Naive thymus-derived CD4-positive, alpha-beta T cell (primary cell): Measurements from ENCODE around the gene SBNO1. TPM values are rescaled to one million over a fixed set of nuclear protein-coding genes. Genes with fewer than 3 reads are reported as not detected.

Source experiments
- ATAC-seq: fragments of 150-1000 bp; cut with Tn5 transposase; 2 replicates; pipeline ENCODE4 v1.10.0; 2021; ENCODE audit warnings: mild to moderate bottlenecking, moderate library complexity
- CTCF ChIA-PET: fragments of 350-600 bp; sonication (Branson Sonifier 250); formaldehyde crosslinking; loops from one replicate; lab custom pipeline; 2021; ENCODE audit warnings: antibody characterized with exemption; lab: Charles Lee
- POLR2A ChIA-PET: fragments of 350-600 bp; sonication (Branson Sonifier 250); formaldehyde crosslinking; loops from one replicate; lab custom pipeline; 2021; ENCODE audit warnings: antibody characterized with exemption, inconsistent platforms; lab: Charles Lee
- DNase-seq, 9 donors: peaks; one replicate each; pipeline versions ENCODE4 v3.0.0 to v3.0.0-alpha.2; 2020 to 2022; ENCODE audit warnings: mixed read lengths in 1 of 9
- H3K27ac ChIP-seq: one replicate; pipeline ENCODE4 v1.7.0; 2013; ENCODE audit warnings: mild to moderate bottlenecking, low read depth, low read length, moderate library complexity
- H3K27me3 ChIP-seq, 2 donors: one replicate each; pipeline ENCODE4 v1.7.0; 2013; ENCODE audit warnings: low read length in 2 of 2, mild to moderate bottlenecking in 2 of 2, moderate library complexity in 2 of 2; ENCODE audit not compliant: control insufficient read depth in 2 of 2, insufficient read depth in 2 of 2
- H3K36me3 ChIP-seq, 3 experiments: 1 replicate in 2 of 3; 2 replicates in 1 of 3; pipeline ENCODE4 v1.7.0; 2013; ENCODE audit warnings: low read length in 3 of 3, mild to moderate bottlenecking in 3 of 3, moderate library complexity in 1 of 3; ENCODE audit not compliant: insufficient read depth in 3 of 3, control insufficient read depth in 2 of 3
- H3K4me1 ChIP-seq, 2 donors: one replicate each; pipeline ENCODE4 v1.7.0; 2013; ENCODE audit warnings: low read length in 2 of 2, mild to moderate bottlenecking in 2 of 2, moderate library complexity in 1 of 2; ENCODE audit not compliant: control insufficient read depth in 2 of 2, insufficient read depth in 2 of 2
- H3K4me3 ChIP-seq: 2 replicates; pipeline ENCODE4 v1.7.0; 2013; ENCODE audit warnings: mild to moderate bottlenecking, low read length
- H3K9me3 ChIP-seq, 3 experiments: 1 replicate in 2 of 3; 2 replicates in 1 of 3; pipeline ENCODE4 v1.7.0; 2013; ENCODE audit warnings: low read length in 3 of 3; ENCODE audit not compliant: control insufficient read depth in 2 of 3
- H3K27ac Mint-ChIP-seq, 9 donors: one replicate each; pipeline ENCODE4 v1.8.0; 2020 to 2022; ENCODE audit warnings: mixed read lengths in 9 of 9, mild to moderate bottlenecking in 8 of 9, moderate library complexity in 5 of 9, inconsistent platforms in 2 of 9
- H3K27me3 Mint-ChIP-seq, 5 donors: one replicate each; pipeline ENCODE4 v1.8.0; 2021 to 2022; ENCODE audit warnings: mixed read lengths in 5 of 5, mild to moderate bottlenecking in 1 of 5
- H3K36me3 Mint-ChIP-seq, 5 donors: one replicate each; pipeline ENCODE4 v1.8.0; 2020 to 2022; ENCODE audit warnings: mixed read lengths in 5 of 5, mild to moderate bottlenecking in 3 of 5, inconsistent platforms in 1 of 5
- H3K4me1 Mint-ChIP-seq, 7 donors: one replicate each; pipeline ENCODE4 v1.8.0; 2020 to 2022; ENCODE audit warnings: mixed read lengths in 7 of 7, mild to moderate bottlenecking in 3 of 7, inconsistent platforms in 1 of 7
- H3K4me3 Mint-ChIP-seq, 10 donors: one replicate each; pipeline ENCODE4 v1.8.0; 2020 to 2022; ENCODE audit warnings: mild to moderate bottlenecking in 10 of 10, mixed read lengths in 10 of 10, moderate library complexity in 6 of 10, inconsistent platforms in 2 of 10
- H3K9me3 Mint-ChIP-seq, 11 donors: one replicate each; pipeline ENCODE4 v1.8.0; 2020 to 2022; ENCODE audit warnings: mixed read lengths in 11 of 11, mild to moderate bottlenecking in 4 of 11, inconsistent platforms in 1 of 11, moderate library complexity in 1 of 11
- intact Hi-C, 2 donors: fragments of 100-400 bp; cut with micrococcal nuclease; formaldehyde crosslinking; loops; one replicate each; pipeline ENCODE4 v1.15.1; 2023
- polyA plus RNA-seq, 2 donors: library from polyadenylated mRNA; unstranded; fragments of 300-500 nt; fragmentation: Illumina TruSeq; gene quantifications; one replicate each; pipeline ENCODE4 v1.2.3, GENCODE V29; 2021
- total RNA-seq, 6 experiments: library from RNA in 5 of 6; stranded (reverse) in 5 of 6; gene quantifications; 1 replicate in 5 of 6; 2 replicates in 1 of 6; pipeline ENCODE4 v1.2.3 and lab custom pipeline; 2021 to 2026

SBNO1 gene
- total and polyA plus RNA-seq, 7 experiments from 2014 or later: 30.1 to 49.9 (median 34.0) TPM

- Histone ChIP-seq H3K27me3 (no peaks in the 10 kb centered on the region), H3K36me3 (peaks cover 0 to 58% (median 4%) of the 10 kb centered on the region in 3 experiments), H3K4me3 (no peak overlapping the region), H3K27ac (no peak overlapping the region), H3K9me3 (no peaks in the 10 kb centered on the region), H3K4me1 (no peaks in the 10 kb centered on the region)
- Mint-ChIP-seq H3K27me3 (no peaks in the 10 kb centered on the region), H3K4me1 (peaks cover under 1 to 14% (median 11%) of the 10 kb centered on the region in 7 donors), H3K36me3 (peaks cover 0 to 24% (median 10%) of the 10 kb centered on the region in 5 donors), H3K4me3 (no peak overlapping the region), H3K9me3 (no peaks in the 10 kb centered on the region), H3K27ac (peak overlapping the region in 1 of 9 donors; percentile 18)
- intact Hi-C loops: no loop called here
- DNase-seq (no peak), ATAC-seq (no peak)
- ChIA-PET POLR2A (interaction anchor here (1.2 kb wide), 1 partner anchor 37 kb away, joined by 3 read pairs; no protein-coding TSS in a partner anchor), CTCF (interaction anchor here (0.6 kb wide), 1 partner anchor 42 kb away, joined by 3 read pairs; no protein-coding TSS in a partner anchor)
These were observed 32.3 kb upstream of the SBNO1 start for GRCh38 chr12:123396954-123397353.

- H3K4me3 ChIP-seq: no peak overlapping the region
- H3K27ac ChIP-seq: no peak overlapping the region
- peak overlapping the region in 2 of 9 donors; percentile 18 to 19 for H3K27ac Mint-ChIP-seq
- no peak for DNase-seq
- no peaks in the 10 kb centered on the region for H3K4me1 ChIP-seq
- H3K27me3 ChIP-seq: no peaks in the 10 kb centered on the region
- H3K27me3 Mint-ChIP-seq: no peaks in the 10 kb centered on the region
- ChIA-PET POLR2A (interaction anchor here (1.2 kb wide), 1 partner anchor 37 kb away, joined by 3 read pairs; no protein-coding TSS in a partner anchor), CTCF (interaction anchor here (0.5 kb wide), 1 partner anchor 83 kb away, joined by 3 read pairs; no protein-coding TSS in a partner anchor)
- H3K9me3 ChIP-seq: no peaks in the 10 kb centered on the region
- no peak overlapping the region for H3K4me3 Mint-ChIP-seq
- H3K36me3 Mint-ChIP-seq: peaks cover 0 to 28% (median 10%) of the 10 kb centered on the region in 5 donors
- intact Hi-C loops: no loop called here
- peaks cover 0 to 62% (median 4%) of the 10 kb centered on the region in 3 experiments for H3K36me3 ChIP-seq
- no peaks in the 10 kb centered on the region for H3K9me3 Mint-ChIP-seq
- H3K4me1 Mint-ChIP-seq: peaks cover 5 to 18% (median 13%) of the 10 kb centered on the region in 7 donors
- no peak for ATAC-seq
These were observed 31.9 kb upstream of the SBNO1 start for GRCh38 chr12:123396543-123396942.

- peak overlapping the region in 1 of 10 donors; percentile 9 for H3K4me3 Mint-ChIP-seq
- no peaks in the 10 kb centered on the region for H3K9me3 Mint-ChIP-seq
- H3K27me3 Mint-ChIP-seq: no peaks in the 10 kb centered on the region
- ATAC-seq: no peak
- H3K36me3 ChIP-seq: peaks cover 0 to 70% (median 4%) of the 10 kb centered on the region in 3 experiments
- H3K4me3 ChIP-seq: no peak overlapping the region
- H3K9me3 ChIP-seq: no peaks in the 10 kb centered on the region
- no peak for DNase-seq
- POLR2A ChIA-PET: interaction anchor here (0.6 kb wide), 1 partner anchor 27 kb away, joined by 4 read pairs; no protein-coding TSS in a partner anchor
- H3K27me3 ChIP-seq: no peaks in the 10 kb centered on the region
- no peaks in the 10 kb centered on the region for H3K4me1 ChIP-seq
- peaks cover 15 to 31% (median 21%) of the 10 kb centered on the region in 7 donors for H3K4me1 Mint-ChIP-seq
- H3K36me3 Mint-ChIP-seq: peaks cover 0 to 30% (median 10%) of the 10 kb centered on the region in 5 donors
- H3K27ac ChIP-seq: no peak overlapping the region
- intact Hi-C loops: no loop called here
- CTCF ChIA-PET: no interaction called here
- H3K27ac Mint-ChIP-seq: peak overlapping the region in 1 of 9 donors; percentile 52
These were observed 30.6 kb upstream of the SBNO1 start for GRCh38 chr12:123395236-123395635.

DNA sequence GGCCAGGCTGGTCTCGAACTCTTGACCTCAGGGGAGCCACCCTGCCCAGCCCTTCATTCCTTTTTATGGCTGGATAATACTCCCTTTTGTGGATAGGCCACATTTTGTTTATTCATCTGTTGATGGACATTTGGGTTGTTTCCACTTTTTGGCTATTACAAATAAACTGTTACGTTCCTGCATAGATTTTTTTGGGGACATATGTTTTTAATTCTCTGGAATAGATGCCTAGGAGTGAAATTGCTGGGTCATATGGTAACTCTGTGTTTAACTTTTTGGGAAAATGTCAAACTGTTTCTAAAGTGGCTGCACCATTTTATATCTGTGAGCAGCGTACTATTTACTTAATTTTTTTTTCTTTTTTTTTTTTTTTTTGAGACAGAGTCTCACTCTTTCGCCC is 29.1 kb upstream of the SBNO1 start:
- DNase-seq: no peak
- ATAC-seq: no peak
- Mint-ChIP-seq H3K27ac (no peak overlapping the region), H3K36me3 (peaks cover 0 to 28% (median 6%) of the 10 kb centered on the region in 5 donors), H3K27me3 (no peaks in the 10 kb centered on the region), H3K4me3 (no peak overlapping the region), H3K9me3 (no peaks in the 10 kb centered on the region), H3K4me1 (peaks cover 17 to 31% (median 22%) of the 10 kb centered on the region in 7 donors)
- H3K27ac ChIP-seq: no peak overlapping the region
- no peaks in the 10 kb centered on the region for H3K9me3 ChIP-seq
- no peaks in the 10 kb centered on the region for H3K27me3 ChIP-seq
- intact Hi-C loops: no loop called here
- H3K4me3 ChIP-seq: no peak overlapping the region
- POLR2A ChIA-PET: interaction anchor here (0.6 to 1.4 kb wide), 2 partner anchors 10 to 63 kb away, joined by 3 read pairs; partner anchors contain the start of gene KMT5A
- CTCF ChIA-PET: no interaction called here
- peaks cover 0 to 61% (median 4%) of the 10 kb centered on the region in 3 experiments for H3K36me3 ChIP-seq
- H3K4me1 ChIP-seq: peaks cover 0 to 3% of the 10 kb centered on the region in 2 donors

DNA sequence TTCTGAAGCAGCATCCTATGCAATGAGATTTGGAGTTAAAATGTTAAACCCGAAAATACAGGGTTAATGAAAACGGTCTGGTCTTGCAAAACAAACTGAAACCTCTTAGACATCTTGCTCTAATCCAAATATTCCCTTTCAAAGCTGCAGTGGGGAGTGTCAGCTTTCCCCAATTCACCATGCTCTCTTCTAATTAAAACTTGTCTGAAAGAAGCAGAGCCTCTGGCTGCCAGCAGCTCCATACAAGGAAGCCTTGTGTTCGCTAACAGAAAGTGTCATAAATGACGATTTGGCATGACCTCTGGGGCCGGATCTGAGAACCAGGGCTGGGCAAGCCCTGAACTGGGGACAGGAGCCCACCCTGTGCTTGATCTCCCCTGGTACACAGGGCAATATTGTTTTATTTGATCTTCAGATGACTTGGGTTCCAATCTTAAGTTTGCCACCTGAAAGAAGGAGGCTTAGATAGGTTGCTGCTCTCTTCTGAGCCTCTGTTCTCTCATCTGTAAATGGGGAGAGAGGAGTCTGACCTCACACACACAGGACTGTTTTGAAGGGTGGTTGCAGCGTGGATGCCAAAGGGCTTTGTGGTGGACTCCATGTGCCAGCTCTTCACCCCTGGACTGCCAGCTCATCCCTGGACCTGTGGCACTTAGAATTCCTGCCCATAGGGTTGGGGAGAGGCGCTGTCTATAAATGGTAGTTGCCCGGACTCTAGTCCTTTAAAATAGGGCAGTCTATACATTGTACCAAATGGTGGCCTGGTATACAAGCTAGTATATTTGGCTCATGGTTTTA is 27.1 kb upstream of the SBNO1 start:
- POLR2A ChIA-PET: interaction anchor here (0.6 to 1.1 kb wide), 2 partner anchors 27 to 1995 kb away, joined by 3 to 4 read pairs; no protein-coding TSS in a partner anchor
- Mint-ChIP-seq H3K4me3 (peak overlapping the region in 8 of 10 donors; percentile 11 to 91 (median 85)), H3K27me3 (no peaks in the 10 kb centered on the region), H3K4me1 (peaks cover 20 to 48% (median 36%) of the 10 kb centered on the region in 7 donors), H3K36me3 (peaks cover 0 to 28% (median 6%) of the 10 kb centered on the region in 5 donors), H3K27ac (peak overlapping the region in 7 of 9 donors; percentile 15 to 83 (median 68)), H3K9me3 (no peaks in the 10 kb centered on the region)
- no peak for ATAC-seq
- Histone ChIP-seq H3K4me3 (no peak overlapping the region), H3K9me3 (no peaks in the 10 kb centered on the region), H3K4me1 (peaks cover 7 to 13% of the 10 kb centered on the region in 2 donors), H3K36me3 (peaks cover 0 to 46% (median 0%) of the 10 kb centered on the region in 3 experiments), H3K27me3 (no peaks in the 10 kb centered on the region), H3K27ac (no peak overlapping the region)
- intact Hi-C loops: no loop called here
- CTCF ChIA-PET: no interaction called here
- no peak for DNase-seq

DNA sequence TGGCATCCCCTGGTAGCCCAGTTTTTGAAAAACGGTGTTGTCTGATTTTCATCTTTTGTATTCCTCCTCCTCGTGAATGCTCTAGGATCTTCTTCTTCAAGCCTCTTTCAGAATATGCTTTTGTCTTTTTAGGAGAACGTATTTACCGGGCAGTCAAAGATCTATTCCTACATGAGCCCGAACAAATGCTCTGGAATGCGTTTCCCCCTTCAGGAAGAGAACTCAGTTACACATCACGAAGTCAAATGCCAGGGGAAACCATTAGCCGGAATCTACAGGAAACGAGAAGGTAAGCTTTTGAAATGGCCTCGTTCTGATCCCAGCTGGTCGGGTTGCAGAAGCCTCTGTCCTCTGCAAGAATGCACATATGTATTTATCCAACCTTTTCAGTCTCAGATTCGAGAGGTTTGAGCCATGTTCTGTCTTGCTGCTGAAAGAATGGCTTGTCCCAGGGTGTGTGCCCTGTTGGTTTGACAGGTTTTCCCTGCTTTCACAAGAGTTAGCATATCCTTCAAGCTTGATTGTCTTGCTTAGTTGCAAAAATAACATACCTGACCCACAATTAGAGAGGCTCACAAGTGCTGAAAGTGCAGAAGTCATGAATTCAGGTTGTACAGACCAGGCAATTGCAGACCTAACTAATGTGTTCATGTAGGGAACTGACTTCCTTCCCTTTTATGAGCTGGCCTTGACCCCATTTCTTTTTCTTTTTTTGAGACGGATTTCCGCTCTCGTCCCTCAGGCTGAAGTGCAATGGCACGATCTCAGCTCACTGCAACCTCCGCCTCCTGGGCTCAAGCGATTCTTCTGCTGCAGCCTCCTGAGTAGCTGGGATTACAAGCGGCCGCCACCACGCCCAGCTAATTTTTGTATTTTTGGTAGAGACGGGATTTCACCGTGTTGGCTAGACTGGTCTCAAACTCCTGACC is 26.1 kb upstream of the SBNO1 start:
- CTCF ChIA-PET: no interaction called here
- H3K27me3 Mint-ChIP-seq: no peaks in the 10 kb centered on the region
- Histone ChIP-seq H3K36me3 (peaks cover 0 to 36% (median 0%) of the 10 kb centered on the region in 3 experiments), H3K27ac (no peak overlapping the region), H3K4me1 (peaks cover 7 to 13% of the 10 kb centered on the region in 2 donors), H3K9me3 (no peaks in the 10 kb centered on the region), H3K4me3 (no peak overlapping the region), H3K27me3 (no peaks in the 10 kb centered on the region)
- peak overlapping the region; percentile 77 to 91 (median 85) for H3K4me3 Mint-ChIP-seq
- POLR2A ChIA-PET: interaction anchor here (0.6 to 1.1 kb wide), 5 partner anchors 26 to 1994 kb away, joined by 3 to 5 read pairs (median 3); no protein-coding TSS in a partner anchor
- H3K9me3 Mint-ChIP-seq: no peaks in the 10 kb centered on the region
- intact Hi-C loops: no loop called here
- H3K27ac Mint-ChIP-seq: peak overlapping the region; percentile 65 to 92 (median 79)
- ATAC-seq (no peak), DNase-seq (no peak)
- peaks cover 0 to 26% (median 6%) of the 10 kb centered on the region in 5 donors for H3K36me3 Mint-ChIP-seq
- peaks cover 20 to 50% (median 39%) of the 10 kb centered on the region in 7 donors for H3K4me1 Mint-ChIP-seq
